Uterus (tissue), 4 donors: Measurements from ENCODE around the gene C3orf38. TPM values are rescaled to one million over a fixed set of nuclear protein-coding genes. Genes with fewer than 3 reads are reported as not detected.
"Not testable (repeated sequence)": the region's sequence is repeated elsewhere in the genome, so short reads cannot be mapped to it uniquely, and the experiment has no call there.

Experiments used
- DNase-seq, 2 donors: peaks; one replicate each; pipeline ENCODE4 v3.0.0-alpha.2; 2019 to 2020
- H3K27ac ChIP-seq, 2 donors: fragments of 200-600 bp; sonication (generic); 1 replicate in 1 of 2; 2 replicates in 1 of 2; pipeline ENCODE4 v1.5.1; 2016 to 2018
- H3K27me3 ChIP-seq, 2 donors: fragments of 200-600 bp; sonication (generic); one replicate each; pipeline ENCODE4 v1.5.1; 2018 to 2019; ENCODE audit warnings: control low read depth in 1 of 2
- H3K36me3 ChIP-seq, 2 donors: fragments of 200-600 bp; sonication (generic); one replicate each; pipeline ENCODE4 v1.5.1; 2019; ENCODE audit warnings: control low read depth in 1 of 2
- H3K4me1 ChIP-seq, 2 donors: fragments of 200-600 bp; sonication (generic); one replicate each; pipeline ENCODE4 v1.5.1; 2018 to 2019; ENCODE audit warnings: control low read depth in 1 of 2
- H3K4me3 ChIP-seq, 2 donors: fragments of 200-600 bp; sonication (generic); 1 replicate in 1 of 2; 2 replicates in 1 of 2; pipeline ENCODE4 v1.5.1; 2018 to 2019; ENCODE audit warnings: mild to moderate bottlenecking in 1 of 2
- H3K9me3 ChIP-seq, 2 donors: fragments of 200-600 bp; sonication (generic); one replicate each; pipeline ENCODE4 v1.5.1; 2019; ENCODE audit warnings: control low read depth in 1 of 2
- POLR2A ChIP-seq, 2 donors: fragments of 450-650 bp; IDR thresholded peaks; one replicate each; pipeline ENCODE4 v1.6.1; 2016; ENCODE audit warnings: antibody characterized with exemption in 2 of 2, mild to moderate bottlenecking in 1 of 2, moderate library complexity in 1 of 2
- intact Hi-C: fragments of 100-400 bp; cut with DNase I; formaldehyde crosslinking; loops from one replicate; pipeline ENCODE4 v1.15.1; 2023; ENCODE audit warnings: low total_unique reads
- total RNA-seq, 4 donors: library from RNA; depleted of rRNA in 3 of 4; stranded (reverse); fragments of >200 nt in 3 of 4; gene quantifications; one replicate each; pipeline versions ENCODE4 v1.1.0 to v1.2.4, GENCODE V29; 2014 to 2023
- TF ChIP-seq, protein P1 (sequence below), 4 experiments: fragments of 200-600 bp in 2 of 4; fragments of 450-650 bp in 2 of 4; sonication (generic) in 2 of 4; IDR thresholded peaks; one replicate each; pipeline ENCODE4 v1.5.1; 2016 to 2019; ENCODE audit warnings: antibody characterized with exemption in 4 of 4, mild to moderate bottlenecking in 2 of 4, moderate library complexity in 1 of 4
- donor health status: DM: yes; HTN: yes; CAD: no.

C3orf38 gene
- total RNA-seq, 4 donors from 2014 or later = 6.9 to 60.2 (median 19.0) TPM

DNA sequence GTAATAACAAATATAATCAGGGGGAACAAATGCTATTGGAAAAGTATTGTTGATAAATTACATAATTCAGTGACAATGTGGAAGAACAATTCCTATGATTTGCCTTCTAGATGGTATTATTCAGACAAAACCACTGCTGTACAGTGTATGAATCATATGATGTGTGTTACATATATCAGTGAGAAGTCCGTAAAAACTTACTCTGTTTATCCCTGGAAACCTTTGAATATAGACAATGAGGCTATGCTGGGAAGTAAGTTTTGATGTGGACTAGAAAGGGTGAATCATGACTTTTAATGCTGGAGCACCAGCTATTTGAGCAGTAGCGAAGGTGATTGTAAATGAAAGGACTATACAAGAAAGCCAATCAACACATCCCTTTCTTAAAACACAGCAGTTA is 17.9 kb downstream of the C3orf38 start:
- Histone ChIP-seq H3K4me1 (no peaks in the 10 kb centered on the region), H3K27ac (no peak overlapping the region), H3K36me3 (no peaks in the 10 kb centered on the region), H3K9me3 (no peaks in the 10 kb centered on the region), H3K4me3 (no peak overlapping the region), H3K27me3 (no peaks in the 10 kb centered on the region)
- TF ChIP-seq, protein P1, sequence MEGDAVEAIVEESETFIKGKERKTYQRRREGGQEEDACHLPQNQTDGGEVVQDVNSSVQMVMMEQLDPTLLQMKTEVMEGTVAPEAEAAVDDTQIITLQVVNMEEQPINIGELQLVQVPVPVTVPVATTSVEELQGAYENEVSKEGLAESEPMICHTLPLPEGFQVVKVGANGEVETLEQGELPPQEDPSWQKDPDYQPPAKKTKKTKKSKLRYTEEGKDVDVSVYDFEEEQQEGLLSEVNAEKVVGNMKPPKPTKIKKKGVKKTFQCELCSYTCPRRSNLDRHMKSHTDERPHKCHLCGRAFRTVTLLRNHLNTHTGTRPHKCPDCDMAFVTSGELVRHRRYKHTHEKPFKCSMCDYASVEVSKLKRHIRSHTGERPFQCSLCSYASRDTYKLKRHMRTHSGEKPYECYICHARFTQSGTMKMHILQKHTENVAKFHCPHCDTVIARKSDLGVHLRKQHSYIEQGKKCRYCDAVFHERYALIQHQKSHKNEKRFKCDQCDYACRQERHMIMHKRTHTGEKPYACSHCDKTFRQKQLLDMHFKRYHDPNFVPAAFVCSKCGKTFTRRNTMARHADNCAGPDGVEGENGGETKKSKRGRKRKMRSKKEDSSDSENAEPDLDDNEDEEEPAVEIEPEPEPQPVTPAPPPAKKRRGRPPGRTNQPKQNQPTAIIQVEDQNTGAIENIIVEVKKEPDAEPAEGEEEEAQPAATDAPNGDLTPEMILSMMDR (IDR thresholded peaks at IDR 0.05) = no peak
- TF ChIP-seq POLR2A (IDR thresholded peaks at IDR 0.05) = no peak
- intact Hi-C loops = no loop called here
- no peak for DNase-seq

DNA sequence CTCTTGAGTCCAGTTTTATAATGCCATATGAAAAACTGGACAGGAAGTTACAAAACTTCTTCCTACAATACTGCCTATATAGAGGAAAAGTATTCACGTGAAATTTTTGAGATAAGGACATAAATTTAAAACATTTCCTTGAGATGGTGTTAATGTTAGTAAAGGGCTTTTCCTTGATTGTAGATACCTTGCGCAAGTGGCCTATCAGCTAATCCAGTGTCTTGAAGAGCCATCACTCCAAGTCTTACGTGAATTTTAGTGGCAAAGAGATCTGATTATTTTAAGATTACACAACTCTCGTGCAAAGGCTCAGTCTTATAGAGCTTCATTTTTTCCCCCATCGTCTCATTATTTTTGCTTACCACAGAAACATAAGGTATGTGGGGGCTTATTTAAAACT is 18.4 kb downstream of the C3orf38 start:
- Histone ChIP-seq H3K36me3 (no peaks in the 10 kb centered on the region), H3K9me3 (no peaks in the 10 kb centered on the region), H3K27ac (no peak overlapping the region), H3K27me3 (no peaks in the 10 kb centered on the region), H3K4me1 (no peaks in the 10 kb centered on the region), H3K4me3 (no peak overlapping the region)
- intact Hi-C loops = no loop called here
- DNase-seq = no peak
- TF ChIP-seq, protein P1 (IDR thresholded peaks at IDR 0.05) = no peak
- TF ChIP-seq POLR2A (IDR thresholded peaks at IDR 0.05) = no peak

DNA sequence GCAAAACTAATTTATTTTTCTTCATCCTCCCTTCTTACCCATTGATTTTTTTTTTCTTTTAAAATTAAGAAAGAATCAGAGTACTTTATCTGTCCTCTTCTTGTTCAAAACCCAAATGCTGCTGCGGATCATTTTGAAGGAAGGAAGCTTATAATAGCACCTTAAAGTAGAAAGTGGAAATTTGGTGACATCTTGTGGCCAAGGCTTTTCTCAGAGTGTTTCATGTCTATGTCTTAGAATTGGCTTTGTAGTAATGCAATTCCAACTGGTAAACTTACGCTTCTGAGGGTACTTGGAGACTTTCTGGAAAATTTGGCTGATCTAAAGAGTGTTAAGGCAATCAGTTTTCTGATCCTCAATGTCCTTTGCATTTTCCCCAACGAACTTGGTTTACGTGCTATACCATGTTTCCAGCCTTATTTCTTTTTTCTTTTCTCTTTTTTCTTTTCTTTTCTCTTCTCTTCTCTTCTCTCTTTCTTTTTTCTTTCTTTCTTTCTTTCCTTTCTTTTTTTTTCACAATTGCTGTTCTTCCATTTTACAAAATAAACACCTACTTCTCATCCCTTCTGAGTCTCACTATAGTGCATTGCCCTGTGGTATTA is 30.7 kb downstream of the C3orf38 start:
- no peak for TF ChIP-seq POLR2A (IDR thresholded peaks at IDR 0.05)
- TF ChIP-seq, protein P1 (IDR thresholded peaks at IDR 0.05) = no peak
- Histone ChIP-seq H3K4me3 (no peak overlapping the region), H3K36me3 (no peaks in the 10 kb centered on the region), H3K9me3 (no peaks in the 10 kb centered on the region), H3K27me3 (no peaks in the 10 kb centered on the region), H3K27ac (no peak overlapping the region), H3K4me1 (no peaks in the 10 kb centered on the region)
- DNase-seq = no peak
- intact Hi-C loops = no loop called here

DNA sequence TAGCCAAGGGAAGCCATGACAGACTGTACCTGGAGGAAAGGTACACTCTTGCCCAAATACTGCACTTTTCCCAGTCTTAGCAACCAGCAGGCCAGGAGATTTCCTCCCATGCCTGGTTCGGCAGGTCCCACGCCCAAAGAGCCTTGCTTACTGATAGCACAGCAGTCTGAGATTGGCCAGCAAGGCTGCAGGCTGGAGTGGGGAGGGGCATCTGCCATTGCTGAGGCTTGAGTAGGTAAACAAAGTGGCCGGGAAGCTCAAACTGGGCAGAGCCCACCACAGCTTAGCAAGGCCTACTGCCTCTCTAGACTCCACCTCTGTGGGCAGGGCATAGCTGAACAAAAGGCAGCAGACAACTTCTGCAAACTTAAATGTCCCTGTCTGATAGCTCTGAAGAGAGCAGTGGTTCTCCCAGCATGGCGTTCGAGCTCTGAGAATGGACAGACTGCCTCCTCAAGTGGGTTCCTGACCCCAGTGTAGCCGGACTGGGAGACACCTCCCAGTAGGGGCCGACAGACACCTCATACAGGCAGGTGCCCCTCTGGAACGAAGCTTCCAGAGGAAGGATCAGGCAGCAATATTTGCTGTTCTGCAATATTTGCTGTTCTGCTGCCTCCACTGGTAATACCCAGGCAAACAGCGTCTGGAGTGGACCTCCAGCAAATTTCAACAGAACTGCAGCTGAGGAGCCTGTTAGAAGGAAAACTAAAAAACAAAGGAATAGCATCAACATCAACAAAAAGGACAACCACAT is 32.6 kb downstream of the C3orf38 start:
- H3K9me3 ChIP-seq, H3K27ac ChIP-seq, H3K36me3 ChIP-seq, H3K4me1 ChIP-seq, H3K4me3 ChIP-seq, DNase-seq, intact Hi-C loops, H3K27me3 ChIP-seq: not testable (repeated sequence)

DNA sequence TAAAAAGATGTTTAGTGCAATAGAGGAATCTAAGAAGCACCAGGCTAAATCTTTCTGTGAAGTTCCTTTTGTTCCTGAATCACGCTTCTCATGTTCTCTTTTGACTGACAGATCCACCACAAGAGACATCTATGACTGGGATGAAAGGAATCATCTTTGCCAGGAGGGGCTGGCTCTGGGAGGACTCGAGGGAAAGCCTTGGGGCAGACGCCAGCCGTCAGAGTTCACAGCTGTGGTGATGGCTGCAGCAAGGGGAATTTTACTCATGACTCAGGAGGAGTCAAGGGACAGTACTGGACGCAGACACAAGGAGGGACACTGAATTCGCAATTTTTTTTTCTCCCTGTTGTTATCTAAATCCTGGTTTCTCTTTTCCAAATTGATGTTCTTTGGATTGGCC is 38.7 kb downstream of the C3orf38 start:
- TF ChIP-seq, protein P1 (IDR thresholded peaks at IDR 0.05) = no peak
- TF ChIP-seq POLR2A (IDR thresholded peaks at IDR 0.05) = no peak
- DNase-seq = no peak
- no peak overlapping the region for H3K27ac ChIP-seq
- H3K9me3 ChIP-seq = no peaks in the 10 kb centered on the region
- H3K36me3 ChIP-seq = no peaks in the 10 kb centered on the region
- no peaks in the 10 kb centered on the region for H3K27me3 ChIP-seq
- intact Hi-C loops = no loop called here
- no peak overlapping the region for H3K4me3 ChIP-seq
- no peaks in the 10 kb centered on the region for H3K4me1 ChIP-seq
